Measurements from ENCODE around the gene IGFBP1. TPM values are rescaled to one million over a fixed set of nuclear protein-coding genes. Genes with fewer than 3 reads are reported as not detected.

Gene IGFBP1
- total and polyA plus RNA-seq, 9 of the 15 experiments (the other 6 are each of a cell fraction or from before 2014, with no cell fraction given): not detected

- TF ChIP-seq TCF3 (CRISPR knock-in tag; IDR thresholded peaks at IDR 0.05) (no peak), KAT8 (IDR thresholded peaks at IDR 0.05; ENCODE audit: low read depth) (no peak), SMARCC2 (IDR thresholded peaks at IDR 0.05; ENCODE audit: low read depth) (no peak), ZNF384 (IDR thresholded peaks at IDR 0.05; ENCODE audit: low read depth, low read length) (no peak), ARID3A (IDR thresholded peaks at IDR 0.05; ENCODE audit: borderline replicate concordance, low read depth, low read length) (no peak), MED1 (CRISPR knock-in tag; IDR thresholded peaks at IDR 0.05; ENCODE audit: borderline replicate concordance) (no peak), STAT6 (CRISPR knock-in tag; IDR thresholded peaks at IDR 0.05) (no peak), GMEB1 (CRISPR knock-in tag; IDR thresholded peaks at IDR 0.05) (no peak), SNIP1 (IDR thresholded peaks at IDR 0.05; ENCODE audit: low read depth) (no peak), ELF1 (tag; IDR thresholded peaks at IDR 0.05) (no peak), UBTF (IDR thresholded peaks at IDR 0.05; ENCODE audit: borderline replicate concordance in 1 of 2, low read depth in 2 of 2, low read length in 2 of 2) (no peak)
Observed at GRCh38 chr7:45889367-45890067, 1.2 kb downstream of the IGFBP1 start (continued).

All from K562 (cell line).